ENCODE data around the gene ROBO4.

Gene ROBO4

DNA sequence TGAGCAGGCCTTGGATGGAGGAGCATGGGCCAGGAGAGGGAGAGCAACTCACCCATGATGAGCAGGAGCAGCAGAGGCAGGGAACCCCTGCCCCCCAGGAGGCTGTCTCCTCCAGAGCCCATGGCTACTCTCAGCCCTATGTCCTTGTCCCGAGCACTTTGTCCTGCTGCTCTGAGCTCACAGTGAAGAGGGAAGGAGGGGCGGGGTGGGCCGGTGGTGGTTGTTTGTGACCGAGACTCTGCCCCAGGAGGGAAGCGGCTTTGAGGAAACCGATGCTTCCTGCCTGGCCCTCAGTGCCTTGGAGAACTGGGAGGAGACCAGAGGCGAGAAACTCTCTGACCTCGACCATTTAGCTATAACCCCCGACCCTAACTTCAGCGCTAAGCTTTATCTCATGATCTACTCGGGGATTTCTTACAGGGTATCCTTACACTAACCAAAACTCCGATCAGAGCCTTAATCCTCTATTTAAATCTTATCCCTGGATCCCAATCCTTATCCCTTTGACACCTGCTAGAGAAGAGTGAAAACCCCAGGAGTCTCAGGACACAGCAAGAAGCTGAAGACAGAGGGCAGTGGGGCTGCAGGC, at the start of gene ROBO4:
Gene ROBO4, minus strand, starts transcription at position 192 of the 589 bp plus-strand sequence. Its CDS starts 70 bp downstream, at position 122.
- Histone ChIP-seq H3K4me3 (IDR thresholded peaks at IDR 0.05; ENCODE audit: insufficient read depth, low read depth, low read length) (no peak within 1 kb of the TSS), H3K27ac (no peak within 1 kb of the TSS), H3K36me3 (ENCODE audit: insufficient read depth) (no peaks in the 10 kb centered on the region), H3K4me2 (no peak within 1 kb of the TSS), H3K4me1 (ENCODE audit: low read depth, poor library complexity, severe bottlenecking) (no peaks in the 10 kb centered on the region), H2AFZ (ENCODE audit: low read depth) (no peak within 1 kb of the TSS), H3K27me3 (ENCODE audit: insufficient read depth, low read depth) (no peaks in the 10 kb centered on the region), H3K9ac (no peak within 1 kb of the TSS), H4K20me1 (ENCODE audit: insufficient read depth) (no peaks in the 10 kb centered on the region), H3K79me2 (ENCODE audit: insufficient read depth, low read depth) (no peaks in the 10 kb centered on the region)
- TF ChIP-seq, protein P1, sequence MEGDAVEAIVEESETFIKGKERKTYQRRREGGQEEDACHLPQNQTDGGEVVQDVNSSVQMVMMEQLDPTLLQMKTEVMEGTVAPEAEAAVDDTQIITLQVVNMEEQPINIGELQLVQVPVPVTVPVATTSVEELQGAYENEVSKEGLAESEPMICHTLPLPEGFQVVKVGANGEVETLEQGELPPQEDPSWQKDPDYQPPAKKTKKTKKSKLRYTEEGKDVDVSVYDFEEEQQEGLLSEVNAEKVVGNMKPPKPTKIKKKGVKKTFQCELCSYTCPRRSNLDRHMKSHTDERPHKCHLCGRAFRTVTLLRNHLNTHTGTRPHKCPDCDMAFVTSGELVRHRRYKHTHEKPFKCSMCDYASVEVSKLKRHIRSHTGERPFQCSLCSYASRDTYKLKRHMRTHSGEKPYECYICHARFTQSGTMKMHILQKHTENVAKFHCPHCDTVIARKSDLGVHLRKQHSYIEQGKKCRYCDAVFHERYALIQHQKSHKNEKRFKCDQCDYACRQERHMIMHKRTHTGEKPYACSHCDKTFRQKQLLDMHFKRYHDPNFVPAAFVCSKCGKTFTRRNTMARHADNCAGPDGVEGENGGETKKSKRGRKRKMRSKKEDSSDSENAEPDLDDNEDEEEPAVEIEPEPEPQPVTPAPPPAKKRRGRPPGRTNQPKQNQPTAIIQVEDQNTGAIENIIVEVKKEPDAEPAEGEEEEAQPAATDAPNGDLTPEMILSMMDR (conservative IDR thresholded peaks at IDR 0.05; ENCODE audit: low read depth, low read length) = no peak

DNA sequence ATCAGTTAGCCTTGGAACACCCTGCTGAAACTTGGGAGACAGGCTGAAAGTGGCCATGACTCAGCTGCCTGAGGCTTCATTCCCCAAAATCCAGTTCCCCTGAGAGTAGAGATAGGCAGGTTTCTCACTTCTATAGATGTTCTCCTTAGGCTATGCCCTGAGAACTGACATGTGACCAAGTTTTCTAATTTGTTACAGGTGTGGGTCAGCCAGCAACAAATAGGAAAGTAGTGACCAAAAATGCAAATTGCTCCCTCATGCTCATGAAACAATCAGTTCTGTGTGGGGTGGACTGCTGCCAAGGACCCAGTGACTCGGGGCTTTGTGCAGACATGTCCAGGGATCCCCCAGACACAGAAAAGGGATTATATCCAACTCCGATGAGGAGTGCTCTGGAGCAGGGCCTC, 49.1 kb upstream of the ROBO4 start:
- Histone ChIP-seq H3K27ac (no peak overlapping the region), H3K79me2 (ENCODE audit: insufficient read depth, low read depth) (no peaks in the 10 kb centered on the region), H3K4me1 (ENCODE audit: low read depth, poor library complexity, severe bottlenecking) (no peaks in the 10 kb centered on the region), H3K27me3 (ENCODE audit: insufficient read depth, low read depth) (no peaks in the 10 kb centered on the region), H3K4me2 (no peak overlapping the region), H3K4me3 (IDR thresholded peaks at IDR 0.05; ENCODE audit: insufficient read depth, low read depth, low read length) (no peak overlapping the region), H4K20me1 (ENCODE audit: insufficient read depth) (no peaks in the 10 kb centered on the region), H3K9ac (no peak overlapping the region), H2AFZ (ENCODE audit: low read depth) (no peak overlapping the region), H3K36me3 (ENCODE audit: insufficient read depth) (no peaks in the 10 kb centered on the region)
- TF ChIP-seq, protein P1 (conservative IDR thresholded peaks at IDR 0.05; ENCODE audit: low read depth, low read length) = no peak

DNA sequence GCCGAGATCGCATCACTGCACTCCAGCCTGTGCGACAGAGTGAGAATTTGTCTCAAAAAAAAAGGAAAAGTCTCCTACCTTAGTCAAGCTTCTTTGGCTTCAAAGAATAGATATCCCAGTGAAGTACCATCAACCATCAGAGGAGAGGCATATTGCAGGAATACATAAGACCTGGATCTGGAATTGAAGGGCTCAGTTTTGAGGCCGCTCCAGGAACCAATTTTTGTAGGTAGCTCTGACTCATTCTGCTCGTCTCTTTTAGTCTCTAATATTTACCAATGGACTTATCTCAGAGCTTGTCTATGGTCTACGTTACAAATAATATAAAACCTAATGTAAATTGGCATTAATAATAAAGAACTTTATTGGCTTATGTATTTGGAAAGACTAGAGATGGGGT, 48.2 kb upstream of the ROBO4 start:
- no peak overlapping the region for H2AFZ ChIP-seq (ENCODE audit: low read depth)
- H3K79me2 ChIP-seq (ENCODE audit: insufficient read depth, low read depth) = no peaks in the 10 kb centered on the region
- no peak overlapping the region for H3K4me2 ChIP-seq
- no peak overlapping the region for H3K27ac ChIP-seq
- TF ChIP-seq, protein P1 (conservative IDR thresholded peaks at IDR 0.05; ENCODE audit: low read depth, low read length) = no peak
- H3K4me1 ChIP-seq (ENCODE audit: low read depth, poor library complexity, severe bottlenecking) = no peaks in the 10 kb centered on the region
- H4K20me1 ChIP-seq (ENCODE audit: insufficient read depth) = no peaks in the 10 kb centered on the region
- H3K4me3 ChIP-seq (IDR thresholded peaks at IDR 0.05; ENCODE audit: insufficient read depth, low read depth, low read length) = no peak overlapping the region
- no peaks in the 10 kb centered on the region for H3K36me3 ChIP-seq (ENCODE audit: insufficient read depth)
- no peak overlapping the region for H3K9ac ChIP-seq
- no peaks in the 10 kb centered on the region for H3K27me3 ChIP-seq (ENCODE audit: insufficient read depth, low read depth)

DNA sequence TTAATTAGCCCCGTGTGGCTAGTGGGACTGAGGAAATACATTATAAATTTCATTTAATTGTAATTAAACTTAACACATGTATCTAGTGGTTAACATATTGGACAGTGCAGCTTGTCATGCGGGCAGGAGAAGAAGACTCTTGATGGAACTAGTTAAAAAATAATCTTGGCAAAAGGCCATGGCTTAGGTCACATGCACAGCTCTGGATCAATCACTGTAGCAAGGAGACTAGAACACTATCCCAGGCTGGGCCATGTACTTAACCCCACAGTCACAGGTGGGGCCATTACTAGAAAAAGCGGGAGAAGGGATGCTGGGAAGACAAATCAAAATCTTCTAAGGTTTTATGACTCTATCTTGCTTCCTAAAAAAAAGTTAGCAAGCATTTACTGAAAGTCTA, 46.9 kb upstream of the ROBO4 start:
- no peak overlapping the region for H3K27ac ChIP-seq
- no peak overlapping the region for H3K4me3 ChIP-seq (IDR thresholded peaks at IDR 0.05; ENCODE audit: insufficient read depth, low read depth, low read length)
- no peak overlapping the region for H3K4me2 ChIP-seq
- H3K4me1 ChIP-seq (ENCODE audit: low read depth, poor library complexity, severe bottlenecking) = no peaks in the 10 kb centered on the region
- no peaks in the 10 kb centered on the region for H3K27me3 ChIP-seq (ENCODE audit: insufficient read depth, low read depth)
- H3K36me3 ChIP-seq (ENCODE audit: insufficient read depth) = no peaks in the 10 kb centered on the region
- H4K20me1 ChIP-seq (ENCODE audit: insufficient read depth) = no peaks in the 10 kb centered on the region
- TF ChIP-seq, protein P1 (conservative IDR thresholded peaks at IDR 0.05; ENCODE audit: low read depth, low read length) = no peak
- H2AFZ ChIP-seq (ENCODE audit: low read depth) = no peak overlapping the region
- H3K9ac ChIP-seq = no peak overlapping the region
- no peaks in the 10 kb centered on the region for H3K79me2 ChIP-seq (ENCODE audit: insufficient read depth, low read depth)
